HepG2 (cell line): ENCODE data around the gene STX10. TPM values are rescaled to one million over a fixed set of nuclear protein-coding genes. Genes with fewer than 3 reads are reported as not detected.

Experiments
- AKAP8 ChIP-seq: sonication (generic); formaldehyde crosslinking; IDR thresholded peaks from 2 replicates; pipeline ENCODE4 v1.5.1; 2020; ENCODE audit warnings: mild to moderate bottlenecking, missing genetic modification reagents
- ASH2L ChIP-seq: fragments of 300-600, 200-600 bp; sonication (generic); IDR thresholded peaks from 2 replicates; pipeline ENCODE4 v1.7.0; 2017; ENCODE audit warnings: low read depth, mild to moderate bottlenecking, moderate library complexity, mixed read lengths, low read length; ENCODE audit not compliant: insufficient read length
- HOXA5 ChIP-seq: sonication (generic); formaldehyde crosslinking; IDR thresholded peaks from 2 replicates; pipeline ENCODE4 v1.4.0; 2020; ENCODE audit warnings: missing genetic modification reagents
- MLXIP ChIP-seq: sonication (generic); formaldehyde crosslinking; IDR thresholded peaks from 2 replicates; pipeline ENCODE4 v1.9.0; 2021; ENCODE audit warnings: missing genetic modification reagents, borderline replicate concordance
- NBN ChIP-seq: fragments of 450-650 bp; conservative IDR thresholded peaks from 2 replicates; pipeline ENCODE4 v1.6.1; 2017
- NCOR1 ChIP-seq: fragments of 200-600 bp; sonication (generic); IDR thresholded peaks from 2 replicates; pipeline ENCODE4 v1.7.0; 2017; ENCODE audit warnings: antibody characterized with exemption, low read length, borderline replicate concordance
- THRA ChIP-seq: sonication (generic); formaldehyde crosslinking; IDR thresholded peaks from 2 replicates; pipeline ENCODE4 v1.4.0; 2020; ENCODE audit warnings: missing genetic modification reagents, borderline replicate concordance
- U2AF2 ChIP-seq: fragments of 200-400 bp; formaldehyde crosslinking; IDR thresholded peaks from 2 replicates; pipeline ENCODE4 v1.6.1; 2017; ENCODE audit warnings: low read depth, mild to moderate bottlenecking, low read length
- ZBTB46 ChIP-seq: sonication (generic); formaldehyde crosslinking; IDR thresholded peaks from 2 replicates; pipeline ENCODE4 v1.4.0; 2020; ENCODE audit warnings: mild to moderate bottlenecking, missing genetic modification reagents, borderline replicate concordance
- ZNF142 ChIP-seq: sonication (generic); formaldehyde crosslinking; IDR thresholded peaks from 2 replicates; pipeline ENCODE4 v1.4.0; 2020; ENCODE audit warnings: missing genetic modification reagents
- ZNF263 ChIP-seq: sonication (generic); formaldehyde crosslinking; IDR thresholded peaks from 2 replicates; pipeline ENCODE4 v1.4.0; 2020; ENCODE audit warnings: missing genetic modification reagents
- ZNF414 ChIP-seq: sonication (generic); formaldehyde crosslinking; IDR thresholded peaks from 2 replicates; pipeline ENCODE4 v1.5.0; 2020; ENCODE audit warnings: missing genetic modification reagents
- polyA plus RNA-seq, 8 experiments: library from polyadenylated mRNA; depleted of rRNA in 3 of 8; stranded (reverse) in 7 of 8; unstranded in 1 of 8; fragments of >200 nt; fragmentation: Illumina TruSeq in 4 of 8; extraction: Trizol in 4 of 8; gene quantifications; 2 replicates each; pipeline versions ENCODE4 v1.2.1 to v1.2.3, GENCODE V29; 2011 to 2016; ENCODE audit warnings: low read depth in 4 of 8, missing spikeins in 1 of 8, mixed read lengths in 1 of 8; ENCODE audit not compliant: insufficient read depth in 1 of 8
- total RNA-seq, 5 experiments: library from RNA; depleted of rRNA; stranded (reverse); fragments of >200 nt; fragmentation: Illumina TruSeq; extraction: Trizol; gene quantifications; 2 replicates each; pipeline ENCODE4 v1.2.3, GENCODE V29; 2016; ENCODE audit warnings: low read depth in 1 of 5

STX10 gene
- total and polyA plus RNA-seq, 2 of the 13 experiments (the other 11 are each of a cell fraction or from before 2014, with no cell fraction given) = 47.9 to 66.4 TPM

- TF ChIP-seq ZNF142 (CRISPR knock-in tag) (0 out of 2 replicates have a peak, but pooled peaks have one; percentile 11), ZNF414 (CRISPR knock-in tag) (no peak), MLXIP (CRISPR knock-in tag) (peak; percentile 25; the same call in 1 of the 2 replicates), THRA (CRISPR knock-in tag) (peak; percentile 62; the same call in 1 of the 2 replicates), ASH2L (peak; percentile 47), ZNF263 (CRISPR knock-in tag) (no peak), U2AF2 (no peak), HOXA5 (CRISPR knock-in tag) (peak; percentile 40; the same call in 1 of the 2 replicates), AKAP8 (CRISPR knock-in tag) (0 out of 2 replicates have a peak, but pooled peaks have one; percentile 55), NBN (no peak), ZBTB46 (CRISPR knock-in tag) (no peak), NCOR1 (no peak)
These were observed 31.6 kb downstream of the STX10 start (continued) for GRCh38 chr19:13118424-13119193.
